ENCODE data around the gene OAS1.
"Not testable (repeated sequence)": the region's sequence is repeated elsewhere in the genome, so short reads cannot be mapped to it uniquely, and the experiment has no call there.

The OAS1 gene

GRCh38 chr12:112900298-112901145 is 6.2 kb upstream of the OAS1 start:
- no peaks in the 10 kb centered on the region for H3K79me2 ChIP-seq (ENCODE audit: control insufficient read depth, insufficient read depth, low read length, unreplicated experiment)
- H3K27me3 ChIP-seq (ENCODE audit: insufficient read depth, low read length), result peaks cover 36% of the 10 kb centered on the region
- H3K4me3 ChIP-seq (ENCODE audit: low read depth, low read length), result no peak overlapping the region
- peaks cover 32% of the 10 kb centered on the region for H3K4me1 ChIP-seq (ENCODE audit: control insufficient read depth, insufficient read depth, low read length, unreplicated experiment)
- H3K36me3 ChIP-seq (ENCODE audit: insufficient read depth, low read length), result no peaks in the 10 kb centered on the region
- no peak overlapping the region for H3K27ac ChIP-seq (ENCODE audit: low read depth, low read length)
- H2AFZ ChIP-seq (ENCODE audit: low read length, unreplicated experiment), result no peak overlapping the region

DNA sequence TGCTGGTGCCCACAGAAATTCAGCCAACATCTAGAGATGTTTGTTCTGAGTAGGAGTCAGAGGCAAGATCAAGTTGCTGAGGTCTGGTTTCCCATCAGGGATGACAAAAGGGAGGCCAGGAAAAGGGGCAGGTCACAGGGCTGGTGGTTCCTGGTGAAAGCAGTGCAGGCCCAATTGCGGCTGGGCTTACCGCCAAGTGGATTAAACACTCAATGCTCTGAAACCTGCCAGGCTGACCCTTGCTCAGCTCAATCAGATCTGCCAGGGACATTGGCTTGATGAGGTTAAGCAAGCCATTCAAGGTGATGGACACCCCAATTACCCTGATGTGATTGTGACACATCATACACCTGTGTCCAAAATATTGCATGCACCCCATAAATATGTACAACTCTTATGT is 5.5 kb upstream of the OAS1 start:
- Histone ChIP-seq H3K36me3 (ENCODE audit: insufficient read depth, low read length) (no peaks in the 10 kb centered on the region), H3K27me3 (ENCODE audit: insufficient read depth, low read length) (peaks cover 28% of the 10 kb centered on the region), H2AFZ (ENCODE audit: low read length, unreplicated experiment) (no peak overlapping the region), H3K79me2 (ENCODE audit: control insufficient read depth, insufficient read depth, low read length, unreplicated experiment) (no peaks in the 10 kb centered on the region), H3K27ac (ENCODE audit: low read depth, low read length) (no peak overlapping the region), H3K4me3 (ENCODE audit: low read depth, low read length) (no peak overlapping the region), H3K4me1 (ENCODE audit: control insufficient read depth, insufficient read depth, low read length, unreplicated experiment) (peaks cover 39% of the 10 kb centered on the region)

DNA sequence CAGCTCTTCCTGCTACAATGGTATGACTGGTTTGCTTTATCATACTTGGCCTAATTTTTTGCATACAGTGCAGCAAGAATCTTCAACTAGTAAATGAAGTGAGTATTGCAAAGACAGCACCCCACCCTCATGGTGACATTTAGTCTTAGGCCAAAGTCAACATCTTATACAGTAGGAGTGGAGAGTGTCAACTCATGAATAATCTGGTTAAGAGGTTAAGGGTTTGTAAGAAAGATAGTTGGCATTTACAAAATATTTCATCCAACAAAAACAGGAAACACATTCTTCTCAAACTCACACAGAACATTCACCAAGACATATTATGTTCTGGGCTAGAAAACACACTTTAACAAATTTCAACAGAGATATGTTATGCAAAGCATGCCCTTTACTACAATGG is 2.2 kb upstream of the OAS1 start:
- H3K4me3 ChIP-seq (ENCODE audit: low read depth, low read length), result no peak overlapping the region
- no peak overlapping the region for H2AFZ ChIP-seq (ENCODE audit: low read length, unreplicated experiment)
- H3K27me3 ChIP-seq (ENCODE audit: insufficient read depth, low read length), result no peaks in the 10 kb centered on the region
- H3K79me2 ChIP-seq (ENCODE audit: control insufficient read depth, insufficient read depth, low read length, unreplicated experiment), result peaks cover 30% of the 10 kb centered on the region
- peak overlapping the region; percentile 48 for H3K27ac ChIP-seq (ENCODE audit: low read depth, low read length)
- H3K36me3 ChIP-seq (ENCODE audit: insufficient read depth, low read length), result peaks cover 18% of the 10 kb centered on the region
- H3K4me1 ChIP-seq (ENCODE audit: control insufficient read depth, insufficient read depth, low read length, unreplicated experiment), result peaks cover 53% of the 10 kb centered on the region

DNA sequence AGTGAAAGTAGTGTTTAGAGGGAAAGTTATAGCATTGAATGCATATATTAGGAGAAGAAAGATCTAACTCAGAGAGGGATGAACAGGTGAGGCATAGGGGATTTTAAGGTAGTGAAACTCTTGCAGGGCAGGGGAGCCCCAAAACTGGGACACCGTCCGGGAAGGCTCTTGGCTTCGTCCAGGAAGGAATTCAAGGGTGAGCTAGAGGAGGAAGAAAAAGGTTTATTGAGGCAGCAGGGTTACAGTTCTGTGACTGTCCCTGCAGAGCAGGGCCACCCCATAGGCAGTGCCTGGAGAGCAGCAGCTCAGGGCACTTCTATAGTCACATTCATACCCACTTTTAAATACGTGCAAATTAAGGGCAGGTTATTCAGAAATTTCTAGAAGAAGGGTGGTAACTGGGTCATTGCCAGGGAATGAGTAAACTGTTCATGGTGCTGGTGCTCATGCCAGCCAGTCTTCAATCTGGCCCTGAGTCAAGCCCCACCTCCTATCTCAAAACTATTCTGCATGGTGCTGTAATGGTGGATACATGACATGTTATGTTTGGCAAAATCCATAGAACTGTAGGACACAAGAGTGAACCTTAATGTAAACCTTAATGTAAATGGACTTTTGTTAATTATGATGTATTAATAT is 1.2 kb upstream of the OAS1 start:
- no peak overlapping the region; the same call in 1 of the 2 replicates for H3K4me3 ChIP-seq (ENCODE audit: low read depth, low read length)
- peaks cover 37% of the 10 kb centered on the region for H3K79me2 ChIP-seq (ENCODE audit: control insufficient read depth, insufficient read depth, low read length, unreplicated experiment)
- peaks cover 28% of the 10 kb centered on the region for H3K36me3 ChIP-seq (ENCODE audit: insufficient read depth, low read length)
- peaks cover 56% of the 10 kb centered on the region for H3K4me1 ChIP-seq (ENCODE audit: control insufficient read depth, insufficient read depth, low read length, unreplicated experiment)
- H2AFZ ChIP-seq (ENCODE audit: low read length, unreplicated experiment), result no peak overlapping the region
- no peaks in the 10 kb centered on the region for H3K27me3 ChIP-seq (ENCODE audit: insufficient read depth, low read length)
- peak overlapping the region; percentile 82; the same call in 1 of the 2 replicates for H3K27ac ChIP-seq (ENCODE audit: low read depth, low read length)

- peak overlapping the region; percentile 93 for H3K4me3 ChIP-seq (ENCODE audit: low read depth, low read length)
- peaks cover 48% of the 10 kb centered on the region for H3K36me3 ChIP-seq (ENCODE audit: insufficient read depth, low read length)
- H3K79me2 ChIP-seq (ENCODE audit: control insufficient read depth, insufficient read depth, low read length, unreplicated experiment), result peaks cover 58% of the 10 kb centered on the region
- peaks cover 52% of the 10 kb centered on the region for H3K4me1 ChIP-seq (ENCODE audit: control insufficient read depth, insufficient read depth, low read length, unreplicated experiment)
- peak overlapping the region; percentile 82 for H3K27ac ChIP-seq (ENCODE audit: low read depth, low read length)
- no peaks in the 10 kb centered on the region for H3K27me3 ChIP-seq (ENCODE audit: insufficient read depth, low read length)
- no peak overlapping the region for H2AFZ ChIP-seq (ENCODE audit: low read length, unreplicated experiment)
Measured at GRCh38 chr12:112907415-112908157, 824 bp downstream of the OAS1 start.

GRCh38 chr12:112908548-112908947 is 1.8 kb downstream of the OAS1 start:
- no peaks in the 10 kb centered on the region for H3K27me3 ChIP-seq (ENCODE audit: insufficient read depth, low read length)
- peaks cover 42% of the 10 kb centered on the region for H3K4me1 ChIP-seq (ENCODE audit: control insufficient read depth, insufficient read depth, low read length, unreplicated experiment)
- H3K79me2 ChIP-seq (ENCODE audit: control insufficient read depth, insufficient read depth, low read length, unreplicated experiment), result peaks cover 66% of the 10 kb centered on the region
- no peak overlapping the region for H3K27ac ChIP-seq (ENCODE audit: low read depth, low read length)
- no peak overlapping the region for H2AFZ ChIP-seq (ENCODE audit: low read length, unreplicated experiment)
- H3K4me3 ChIP-seq (ENCODE audit: low read depth, low read length), result peak overlapping the region; percentile 93
- H3K36me3 ChIP-seq (ENCODE audit: insufficient read depth, low read length), result peaks cover 58% of the 10 kb centered on the region

DNA sequence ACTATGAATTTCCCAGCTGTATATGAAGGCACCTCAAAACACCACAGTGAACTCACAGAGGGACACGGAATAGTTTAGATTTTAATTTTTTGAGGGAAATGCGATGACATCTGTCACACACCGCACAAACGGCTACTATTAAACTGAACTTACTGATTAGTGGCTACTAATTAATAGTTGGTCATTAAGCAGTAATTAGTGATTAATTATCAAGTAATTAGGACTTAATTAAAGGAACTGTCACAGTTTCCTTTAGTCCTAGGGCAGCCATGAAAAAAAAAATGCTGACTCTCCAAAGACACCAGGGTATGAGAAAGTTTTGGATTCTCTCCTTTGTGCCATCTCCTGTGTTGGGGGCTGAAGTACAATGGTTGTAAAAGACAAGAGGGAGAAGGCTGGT is 2.9 kb downstream of the OAS1 start:
- H3K27me3 ChIP-seq (ENCODE audit: insufficient read depth, low read length), result no peaks in the 10 kb centered on the region
- H3K4me3 ChIP-seq (ENCODE audit: low read depth, low read length), result peak overlapping the region; percentile 93
- H3K79me2 ChIP-seq (ENCODE audit: control insufficient read depth, insufficient read depth, low read length, unreplicated experiment), result peaks cover 66% of the 10 kb centered on the region
- no peak overlapping the region for H3K27ac ChIP-seq (ENCODE audit: low read depth, low read length)
- H2AFZ ChIP-seq (ENCODE audit: low read length, unreplicated experiment), result no peak overlapping the region
- peaks cover 64% of the 10 kb centered on the region for H3K36me3 ChIP-seq (ENCODE audit: insufficient read depth, low read length)
- peaks cover 31% of the 10 kb centered on the region for H3K4me1 ChIP-seq (ENCODE audit: control insufficient read depth, insufficient read depth, low read length, unreplicated experiment)

DNA sequence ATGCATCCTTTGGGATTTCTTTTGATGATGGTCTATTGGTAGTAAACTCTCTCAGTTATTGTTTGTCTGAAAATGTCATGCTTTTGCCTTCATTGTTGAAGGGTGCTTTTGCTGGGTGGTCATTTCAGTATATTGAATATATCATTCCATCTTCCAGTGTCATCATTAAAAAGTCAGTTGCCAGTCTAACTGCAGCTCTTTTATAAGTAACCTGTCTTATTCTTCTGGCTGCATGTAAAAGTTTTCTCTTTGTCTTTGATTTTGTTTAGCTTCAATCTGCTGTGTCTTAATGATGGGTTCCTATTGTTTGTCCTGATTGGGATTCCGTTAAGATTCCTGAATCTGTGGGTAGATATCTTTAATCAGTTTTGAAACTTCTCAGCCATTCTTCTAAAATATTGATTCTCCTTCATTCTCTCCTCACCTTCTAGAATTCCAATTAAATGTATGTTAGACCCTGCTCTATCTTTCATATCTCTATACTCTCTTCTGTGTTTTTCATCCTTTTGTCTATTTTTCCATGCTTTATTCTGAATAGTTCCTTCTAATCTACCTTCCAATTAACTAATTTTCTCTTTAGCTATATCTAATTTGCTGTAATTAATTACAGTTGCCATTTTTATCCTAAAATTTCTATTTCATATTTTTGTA is 6.4 kb downstream of the OAS1 start:
- H2AFZ ChIP-seq (ENCODE audit: low read length, unreplicated experiment), result no peak overlapping the region
- H3K4me3 ChIP-seq (ENCODE audit: low read depth, low read length), result no peak overlapping the region
- H3K36me3 ChIP-seq (ENCODE audit: insufficient read depth, low read length), result peaks cover 93% of the 10 kb centered on the region
- peaks cover 68% of the 10 kb centered on the region for H3K79me2 ChIP-seq (ENCODE audit: control insufficient read depth, insufficient read depth, low read length, unreplicated experiment)
- peaks cover 17% of the 10 kb centered on the region for H3K4me1 ChIP-seq (ENCODE audit: control insufficient read depth, insufficient read depth, low read length, unreplicated experiment)
- no peak overlapping the region for H3K27ac ChIP-seq (ENCODE audit: low read depth, low read length)
- H3K27me3 ChIP-seq (ENCODE audit: insufficient read depth, low read length), result no peaks in the 10 kb centered on the region

GRCh38 chr12:112913888-112914287 is 7.1 kb downstream of the OAS1 start:
- not testable (repeated sequence) for H3K27me3 ChIP-seq (ENCODE audit: insufficient read depth, low read length); H3K4me3 ChIP-seq (ENCODE audit: low read depth, low read length); H3K27ac ChIP-seq (ENCODE audit: low read depth, low read length); H2AFZ ChIP-seq (ENCODE audit: low read length, unreplicated experiment)
- Histone ChIP-seq H3K4me1 (ENCODE audit: control insufficient read depth, insufficient read depth, low read length, unreplicated experiment) (peaks cover 10% of the 10 kb centered on the region), H3K79me2 (ENCODE audit: control insufficient read depth, insufficient read depth, low read length, unreplicated experiment) (peaks cover 61% of the 10 kb centered on the region), H3K36me3 (ENCODE audit: insufficient read depth, low read length) (peaks cover 93% of the 10 kb centered on the region)

- H3K27ac ChIP-seq (ENCODE audit: low read depth, low read length), result no peak overlapping the region
- H3K79me2 ChIP-seq (ENCODE audit: control insufficient read depth, insufficient read depth, low read length, unreplicated experiment), result peaks cover 39% of the 10 kb centered on the region
- no peaks in the 10 kb centered on the region for H3K4me1 ChIP-seq (ENCODE audit: control insufficient read depth, insufficient read depth, low read length, unreplicated experiment)
Measured at GRCh38 chr12:112916270-112916669, 9.5 kb downstream of the OAS1 start.

More at GRCh38 chr12:112916270-112916669, 9.5 kb downstream of the OAS1 start:
- no peak overlapping the region for H2AFZ ChIP-seq (ENCODE audit: low read length, unreplicated experiment)
- no peaks in the 10 kb centered on the region for H3K27me3 ChIP-seq (ENCODE audit: insufficient read depth, low read length)
- H3K36me3 ChIP-seq (ENCODE audit: insufficient read depth, low read length), result peaks cover 85% of the 10 kb centered on the region
- H3K4me3 ChIP-seq (ENCODE audit: low read depth, low read length), result no peak overlapping the region
